SH-SY5Y (cell line): Measurements from ENCODE around the gene GAGE12J.
"Not testable (repeated sequence)": the region's sequence is repeated elsewhere in the genome, so short reads cannot be mapped to it uniquely, and the experiment has no call there.

Experiments used
- GATA2 ChIP-seq: IDR thresholded peaks from 2 replicates; pipeline ENCODE4 v1.6.1; 2011; ENCODE audit warnings: mild to moderate bottlenecking, low read depth, low read length
- GATA3 ChIP-seq: IDR thresholded peaks from 2 replicates; pipeline ENCODE4 v1.6.1; 2011; ENCODE audit warnings: low read depth, mild to moderate bottlenecking, low read length, moderate library complexity

Gene GAGE12J

DNA sequence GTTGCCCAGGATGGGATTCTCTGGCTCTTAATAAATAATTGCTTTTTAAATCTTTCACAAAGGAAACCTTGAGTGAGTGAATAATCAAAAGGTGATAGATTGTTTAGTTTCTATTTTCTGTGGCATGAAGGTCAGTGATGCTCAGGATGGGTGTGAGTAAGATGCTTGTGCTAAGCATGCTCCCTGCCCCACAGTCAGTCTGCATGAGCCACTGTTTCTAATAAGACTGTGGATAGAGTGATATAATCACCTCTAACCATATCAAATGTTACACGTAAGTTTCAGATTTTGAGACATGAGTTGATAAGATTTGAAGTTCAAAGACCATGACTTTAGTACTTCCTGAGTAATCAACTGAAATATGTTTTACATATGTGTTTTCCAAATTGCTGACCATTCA, 21.1 kb upstream of the GAGE12J start:
- TF ChIP-seq GATA3 (no peak), GATA2 (no peak)

GRCh38 chrX:49303346-49303745, 18.5 kb upstream of the GAGE12J start, which contains the start of gene GAGE10:
Gene GAGE10 (plus strand): TSS chrX:49303646. CDS start chrX:49304860, 1,214 bp downstream.
- TF ChIP-seq GATA3 (no peak), GATA2 (no peak)

GRCh38 chrX:49308604-49309269, 13.1 kb upstream of the GAGE12J start:
- TF ChIP-seq GATA3 (no peak), GATA2 (no peak)

- TF ChIP-seq GATA3, result no peak
- TF ChIP-seq GATA2, result no peak
Observed at GRCh38 chrX:49309401-49309981, 12.3 kb upstream of the GAGE12J start.

GRCh38 chrX:49310371-49310770, 11.5 kb upstream of the GAGE12J start:
- TF ChIP-seq GATA2 (no peak), GATA3 (no peak)

- TF ChIP-seq GATA2 (no peak), GATA3 (no peak)
Observed at GRCh38 chrX:49312176-49312575, 9.7 kb upstream of the GAGE12J start.

- TF ChIP-seq GATA3 (no peak), GATA2 (no peak)
Observed at GRCh38 chrX:49316085-49316484, 5.8 kb upstream of the GAGE12J start.

- not testable (repeated sequence) for TF ChIP-seq GATA2, GATA3
Observed at GRCh38 chrX:49331282-49331681, 9.4 kb downstream of the GAGE12J start, which contains the start of gene GAGE13. Gene GAGE13 (plus strand): TSS chrX:49331582. CDS start chrX:49332738, 1,156 bp downstream.
